Lung (tissue), 12 donors: ENCODE measurements around the gene CYP24A1. TPM values are rescaled to one million over a fixed set of nuclear protein-coding genes. Genes with fewer than 3 reads are reported as not detected.
A peak's percentile ranks its signal among the peaks of the same experiment; 100 is the strongest.

ENCODE experiments used
- ATAC-seq: fragments of 200-7000 bp; cut with Tn5 transposase; one replicate; pipeline ENCODE4 v1.9.1; 2020; ENCODE audit warnings: moderate number of reproducible peaks; ENCODE audit not compliant: insufficient read depth, low FRiP score
- DNase-seq, 3 donors: peaks; one replicate each; pipeline ENCODE4 v3.0.0-alpha.2; 2013 to 2017
- H3K27ac ChIP-seq, 2 donors: one replicate each; pipeline ENCODE4 v1.5.1; 2013; ENCODE audit warnings: mild to moderate bottlenecking in 2 of 2, moderate library complexity in 2 of 2, control low read depth in 1 of 2, inconsistent platforms in 1 of 2, low read depth in 1 of 2, low read length in 1 of 2
- H3K27me3 ChIP-seq, 3 donors: one replicate each; pipeline ENCODE4 v1.5.1; 2013; ENCODE audit warnings: low read length in 2 of 3; ENCODE audit not compliant: control insufficient read depth in 3 of 3, insufficient read depth in 3 of 3
- H3K36me3 ChIP-seq, 4 donors: one replicate each; pipeline ENCODE4 v1.5.1; 2013; ENCODE audit warnings: low read length in 4 of 4, mild to moderate bottlenecking in 1 of 4, moderate library complexity in 1 of 4; ENCODE audit not compliant: control insufficient read depth in 4 of 4, insufficient read depth in 4 of 4
- H3K4me1 ChIP-seq, 5 donors: one replicate each; pipeline ENCODE4 v1.5.1; 2013; ENCODE audit warnings: low read length in 5 of 5, mild to moderate bottlenecking in 2 of 5, moderate library complexity in 1 of 5; ENCODE audit not compliant: control insufficient read depth in 5 of 5, insufficient read depth in 5 of 5
- H3K4me3 ChIP-seq: one replicate; pipeline ENCODE4 v1.5.1; 2013; ENCODE audit warnings: mild to moderate bottlenecking, control low read depth, moderate library complexity
- H3K9ac ChIP-seq, 2 donors: one replicate each; pipeline ENCODE4 v1.5.1; 2013; ENCODE audit warnings: low read length in 2 of 2, control low read depth in 1 of 2; ENCODE audit not compliant: insufficient read depth in 1 of 2
- H3K9me3 ChIP-seq, 4 donors: one replicate each; pipeline ENCODE4 v1.5.1; 2013; ENCODE audit warnings: low read length in 3 of 4, mild to moderate bottlenecking in 1 of 4, moderate library complexity in 1 of 4; ENCODE audit not compliant: control insufficient read depth in 4 of 4, insufficient read depth in 3 of 4
- WGBS, 2 donors: extraction: QIAGEN DNeasy Blood & Tissue Kit; methylation state at CpG; one replicate each; pipeline ENCODE4 v1.1.7; 2013; 5-methylcytosine and 5-hydroxymethylcytosine counted together
- polyA plus RNA-seq, 2 donors: library from polyadenylated mRNA; stranded (reverse); fragments of 200-250 nt; gene quantifications; one replicate each; pipeline ENCODE4 v1.2.1, GENCODE V29; 2013
- total RNA-seq, 2 donors: library from RNA; depleted of rRNA in 1 of 2; stranded (reverse); fragments of >200 nt in 1 of 2; gene quantifications; one replicate each; pipeline ENCODE4 v1.2.1, GENCODE V29; 2014 to 2021
- TF ChIP-seq, protein P1 (sequence below): IDR thresholded peaks from 2 replicates; pipeline ENCODE4 v1.5.1; 2012; ENCODE audit warnings: mild to moderate bottlenecking; ENCODE audit errors: control extremely low read depth, extremely low read depth
- donor health status: control.
- donor health status: control.
- donor health status: Bipolar disorder and iron deficiency.
- donor health status: healthy.
- donor health status: DM: yes; HTN: yes; CAD: no.

The CYP24A1 gene
- total and polyA plus RNA-seq, 4 donors: 0.30 to 5.9 (median 1.1) TPM

DNA sequence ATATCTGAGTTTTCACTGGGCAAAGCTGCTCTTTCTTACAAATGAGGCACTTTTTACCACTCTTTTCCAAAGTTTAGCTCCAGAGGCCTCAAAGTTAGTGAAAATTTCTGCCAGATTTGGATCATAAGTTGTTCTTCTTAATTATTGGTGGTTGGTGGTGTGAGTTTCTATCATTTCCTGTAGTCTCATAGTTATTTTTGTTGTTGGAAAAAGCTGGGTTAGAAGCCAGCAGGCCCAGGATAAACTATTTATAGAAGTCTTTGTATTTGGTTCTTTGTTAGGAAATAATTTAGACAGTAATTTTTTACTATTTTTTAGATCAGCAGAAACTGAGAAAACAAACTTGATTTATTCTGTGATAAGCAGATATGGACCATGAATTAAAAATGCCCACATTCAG is 44.7 kb upstream of the CYP24A1 start:
- TF ChIP-seq, protein P1, sequence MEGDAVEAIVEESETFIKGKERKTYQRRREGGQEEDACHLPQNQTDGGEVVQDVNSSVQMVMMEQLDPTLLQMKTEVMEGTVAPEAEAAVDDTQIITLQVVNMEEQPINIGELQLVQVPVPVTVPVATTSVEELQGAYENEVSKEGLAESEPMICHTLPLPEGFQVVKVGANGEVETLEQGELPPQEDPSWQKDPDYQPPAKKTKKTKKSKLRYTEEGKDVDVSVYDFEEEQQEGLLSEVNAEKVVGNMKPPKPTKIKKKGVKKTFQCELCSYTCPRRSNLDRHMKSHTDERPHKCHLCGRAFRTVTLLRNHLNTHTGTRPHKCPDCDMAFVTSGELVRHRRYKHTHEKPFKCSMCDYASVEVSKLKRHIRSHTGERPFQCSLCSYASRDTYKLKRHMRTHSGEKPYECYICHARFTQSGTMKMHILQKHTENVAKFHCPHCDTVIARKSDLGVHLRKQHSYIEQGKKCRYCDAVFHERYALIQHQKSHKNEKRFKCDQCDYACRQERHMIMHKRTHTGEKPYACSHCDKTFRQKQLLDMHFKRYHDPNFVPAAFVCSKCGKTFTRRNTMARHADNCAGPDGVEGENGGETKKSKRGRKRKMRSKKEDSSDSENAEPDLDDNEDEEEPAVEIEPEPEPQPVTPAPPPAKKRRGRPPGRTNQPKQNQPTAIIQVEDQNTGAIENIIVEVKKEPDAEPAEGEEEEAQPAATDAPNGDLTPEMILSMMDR: no peak
- DNase-seq (peak in 1 of 3 donors; percentile 35), ATAC-seq (no peak)
- no peak overlapping the region for H3K27ac ChIP-seq
- peak overlapping the region in 1 of 2 donors; percentile 13 for H3K9ac ChIP-seq
- no peaks in the 10 kb centered on the region for H3K27me3 ChIP-seq
- H3K4me1 ChIP-seq: peaks cover 0 to 5% (median 3%) of the 10 kb centered on the region in 5 donors
- H3K4me3 ChIP-seq: no peak overlapping the region
- no peaks in the 10 kb centered on the region for H3K9me3 ChIP-seq
- H3K36me3 ChIP-seq: peaks cover 0 to 10% (median 4%) of the 10 kb centered on the region in 4 donors

DNA sequence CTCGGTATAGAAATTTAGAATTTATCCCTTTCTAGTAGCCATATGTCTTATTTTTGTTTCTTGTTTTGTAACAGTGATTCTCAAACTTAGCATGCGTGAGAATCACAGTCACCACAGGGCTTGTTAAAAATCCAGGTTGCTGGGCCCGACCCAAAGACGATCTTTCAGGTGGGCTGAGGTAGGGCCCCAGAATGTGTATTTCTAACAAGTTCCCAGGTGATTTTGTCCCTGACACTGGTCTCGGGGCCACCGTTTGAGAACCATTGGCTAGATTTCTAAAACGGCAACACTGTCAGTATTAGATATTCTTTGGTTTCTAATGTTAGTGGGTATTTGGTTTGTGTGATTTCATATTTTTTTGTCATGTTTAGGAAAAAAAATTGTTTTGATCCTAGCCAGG is 44.0 kb upstream of the CYP24A1 start:
- WGBS, 2 donors: 93% methylated on average over 7 of the region's 7 CpGs
- H3K4me3 ChIP-seq: no peak overlapping the region
- H3K36me3 ChIP-seq: peaks cover 0 to 10% (median 4%) of the 10 kb centered on the region in 4 donors
- TF ChIP-seq, protein P1: no peak
- H3K4me1 ChIP-seq: peaks cover 0 to 5% (median 3%) of the 10 kb centered on the region in 5 donors
- H3K9ac ChIP-seq: no peak overlapping the region
- no peak overlapping the region for H3K27ac ChIP-seq
- DNase-seq: no peak
- H3K9me3 ChIP-seq: no peaks in the 10 kb centered on the region
- no peaks in the 10 kb centered on the region for H3K27me3 ChIP-seq
- no peak for ATAC-seq

DNA sequence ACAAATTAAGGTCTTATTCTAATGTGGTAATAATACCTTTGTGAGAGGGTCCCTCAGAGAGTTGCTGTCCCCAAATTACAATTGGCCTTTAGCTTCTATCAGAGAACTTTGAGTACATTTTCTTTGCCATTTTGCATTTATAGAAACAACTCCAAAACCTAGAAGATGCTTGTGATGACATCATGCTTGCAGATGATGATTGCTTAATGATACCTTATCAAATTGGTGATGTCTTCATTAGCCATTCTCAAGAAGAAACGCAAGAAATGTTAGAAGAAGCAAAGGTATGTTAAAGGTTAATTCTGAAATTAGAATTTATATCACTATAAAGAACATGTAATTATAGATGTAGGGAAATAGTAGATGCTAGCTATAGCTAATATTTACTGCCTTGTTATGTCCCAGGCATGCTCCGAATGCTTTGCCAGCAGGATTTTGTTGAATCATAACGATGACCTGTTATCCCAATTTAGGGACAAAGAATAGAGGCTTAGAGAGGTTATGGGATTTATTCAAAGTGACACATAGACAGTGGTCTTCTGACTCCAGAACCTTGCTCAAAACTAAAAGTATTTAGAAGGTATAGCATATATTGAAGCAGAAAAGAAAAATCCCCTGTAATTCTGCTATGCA is 41.5 kb upstream of the CYP24A1 start:
- DNase-seq (no peak), ATAC-seq (no peak)
- no peak overlapping the region for H3K9ac ChIP-seq
- TF ChIP-seq, protein P1: no peak
- no peak overlapping the region for H3K27ac ChIP-seq
- no peak overlapping the region for H3K4me3 ChIP-seq
- H3K36me3 ChIP-seq: peaks cover 0 to 10% (median 5%) of the 10 kb centered on the region in 4 donors
- no peaks in the 10 kb centered on the region for H3K9me3 ChIP-seq
- 94 to 95% methylated on average over 3 of the region's 3 CpGs for WGBS, 2 donors
- no peaks in the 10 kb centered on the region for H3K27me3 ChIP-seq
- peaks cover 0 to 5% (median 2%) of the 10 kb centered on the region in 5 donors for H3K4me1 ChIP-seq

DNA sequence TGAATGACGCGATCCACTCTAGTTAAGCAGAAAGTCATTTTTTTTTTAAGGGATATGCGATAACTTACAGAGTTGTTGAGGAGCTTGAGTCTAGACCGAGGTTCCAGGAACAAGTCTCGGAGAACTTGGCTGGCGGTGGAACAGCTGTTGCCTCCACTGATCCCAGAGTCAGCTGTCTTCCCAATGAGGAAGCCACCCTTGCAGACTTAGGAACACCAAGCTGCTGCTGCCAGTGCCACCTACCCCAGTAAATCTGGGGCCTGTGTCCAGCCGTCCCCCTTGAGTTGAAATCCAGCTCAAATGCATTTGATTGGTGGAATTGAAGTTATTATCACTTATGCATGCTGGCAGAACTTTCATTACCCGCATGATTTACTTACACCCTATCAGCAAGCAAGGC is 40.8 kb upstream of the CYP24A1 start:
- Histone ChIP-seq H3K27ac (no peak overlapping the region), H3K9ac (no peak overlapping the region), H3K4me1 (peaks cover 0 to 10% (median 6%) of the 10 kb centered on the region in 5 donors), H3K9me3 (no peaks in the 10 kb centered on the region), H3K36me3 (peaks cover 0 to 10% (median 5%) of the 10 kb centered on the region in 4 donors), H3K4me3 (no peak overlapping the region), H3K27me3 (no peaks in the 10 kb centered on the region)
- WGBS, 2 donors: 93 to 94% methylated on average over 8 of the region's 8 CpGs
- TF ChIP-seq, protein P1: no peak
- DNase-seq (no peak), ATAC-seq (no peak)
